ENCODE results near the gene C4A. TPM values are rescaled to one million over a fixed set of nuclear protein-coding genes. Genes with fewer than 3 reads are reported as not detected.

The C4A gene
- total RNA-seq, 1 experiment from 2014 or later: 2.2 TPM

DNA sequence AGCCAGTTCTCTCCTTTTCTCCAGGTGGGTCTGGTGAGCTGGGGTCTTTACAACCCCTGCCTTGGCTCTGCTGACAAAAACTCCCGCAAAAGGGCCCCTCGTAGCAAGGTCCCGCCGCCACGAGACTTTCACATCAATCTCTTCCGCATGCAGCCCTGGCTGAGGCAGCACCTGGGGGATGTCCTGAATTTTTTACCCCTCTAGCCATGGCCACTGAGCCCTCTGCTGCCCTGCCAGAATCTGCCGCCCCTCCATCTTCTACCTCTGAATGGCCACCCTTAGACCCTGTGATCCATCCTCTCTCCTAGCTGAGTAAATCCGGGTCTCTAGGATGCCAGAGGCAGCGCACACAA lies 36.7 kb upstream of the C4A start:
- DNase-seq (no peak), ATAC-seq (no peak)
- CTCF ChIA-PET: no interaction called here
- Histone ChIP-seq H2AFZ (ENCODE audit: low read length) (no peak overlapping the region), H3K9ac (ENCODE audit: low read length) (no peak overlapping the region), H3K27me3 (ENCODE audit: low read length) (no peaks in the 10 kb centered on the region), H3K4me3 (ENCODE audit: low read length) (peak overlapping the region; percentile 29; the same call in 1 of the 2 replicates), H4K20me1 (ENCODE audit: low read length) (no peaks in the 10 kb centered on the region), H3K4me2 (ENCODE audit: low read length) (peak overlapping the region; percentile 74), H3K9me3 (ENCODE audit: low read length) (no peaks in the 10 kb centered on the region), H3K27ac (ENCODE audit: low read length) (peak overlapping the region; percentile 81), H3K36me3 (ENCODE audit: low read depth, low read length) (no peaks in the 10 kb centered on the region), H3K4me1 (ENCODE audit: insufficient read depth, low read length) (peaks cover 26% of the 10 kb centered on the region), H3K9me2 (replicated peaks; ENCODE audit: low read length) (no peaks in the 10 kb centered on the region), H3F3A (ENCODE audit: low read length, unreplicated experiment) (no peaks in the 10 kb centered on the region), H3K79me2 (ENCODE audit: low read length) (no peaks in the 10 kb centered on the region)
- TF ChIP-seq, protein P1, sequence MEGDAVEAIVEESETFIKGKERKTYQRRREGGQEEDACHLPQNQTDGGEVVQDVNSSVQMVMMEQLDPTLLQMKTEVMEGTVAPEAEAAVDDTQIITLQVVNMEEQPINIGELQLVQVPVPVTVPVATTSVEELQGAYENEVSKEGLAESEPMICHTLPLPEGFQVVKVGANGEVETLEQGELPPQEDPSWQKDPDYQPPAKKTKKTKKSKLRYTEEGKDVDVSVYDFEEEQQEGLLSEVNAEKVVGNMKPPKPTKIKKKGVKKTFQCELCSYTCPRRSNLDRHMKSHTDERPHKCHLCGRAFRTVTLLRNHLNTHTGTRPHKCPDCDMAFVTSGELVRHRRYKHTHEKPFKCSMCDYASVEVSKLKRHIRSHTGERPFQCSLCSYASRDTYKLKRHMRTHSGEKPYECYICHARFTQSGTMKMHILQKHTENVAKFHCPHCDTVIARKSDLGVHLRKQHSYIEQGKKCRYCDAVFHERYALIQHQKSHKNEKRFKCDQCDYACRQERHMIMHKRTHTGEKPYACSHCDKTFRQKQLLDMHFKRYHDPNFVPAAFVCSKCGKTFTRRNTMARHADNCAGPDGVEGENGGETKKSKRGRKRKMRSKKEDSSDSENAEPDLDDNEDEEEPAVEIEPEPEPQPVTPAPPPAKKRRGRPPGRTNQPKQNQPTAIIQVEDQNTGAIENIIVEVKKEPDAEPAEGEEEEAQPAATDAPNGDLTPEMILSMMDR (conservative IDR thresholded peaks at IDR 0.05; ENCODE audit: low read depth, low read length): no peak
- TF ChIP-seq EZH2 (IDR thresholded peaks at IDR 0.05; ENCODE audit: low read length, unreplicated experiment) (no peak), EZH2phosphoT487 (IDR thresholded peaks at IDR 0.05; ENCODE audit: borderline replicate concordance, low read length) (no peak)
- intact Hi-C loops (cut with micrococcal nuclease): no loop called here
- no TSS peak for BruUV-seq (replicated peaks)
- POLR2A ChIA-PET (ENCODE audit: unreplicated experiment): no interaction called here

- Histone ChIP-seq H3K27me3 (ENCODE audit: low read length) (no peaks in the 10 kb centered on the region), H4K20me1 (ENCODE audit: low read length) (no peaks in the 10 kb centered on the region), H3K36me3 (ENCODE audit: low read depth, low read length) (no peaks in the 10 kb centered on the region), H3K79me2 (ENCODE audit: low read length) (no peaks in the 10 kb centered on the region), H3K4me2 (ENCODE audit: low read length) (peak within 1 kb of the TSS; percentile 74), H3K4me3 (ENCODE audit: low read length) (peak within 1 kb of the TSS; percentile 29; the same call in 1 of the 2 replicates), H3K9me2 (replicated peaks; ENCODE audit: low read length) (no peaks in the 10 kb centered on the region), H3F3A (ENCODE audit: low read length, unreplicated experiment) (no peaks in the 10 kb centered on the region), H3K27ac (ENCODE audit: low read length) (peak within 1 kb of the TSS; percentile 81), H3K4me1 (ENCODE audit: insufficient read depth, low read length) (peaks cover 23% of the 10 kb centered on the region), H3K9me3 (ENCODE audit: low read length) (no peaks in the 10 kb centered on the region), H2AFZ (ENCODE audit: low read length) (peak within 1 kb of the TSS; percentile 59; the same call in 1 of the 2 replicates), H3K9ac (ENCODE audit: low read length) (peak within 1 kb of the TSS; percentile 34; the same call in 1 of the 2 replicates)
- ATAC-seq (peak; percentile 83), DNase-seq (peak; percentile 79)
- TF ChIP-seq EZH2phosphoT487 (IDR thresholded peaks at IDR 0.05; ENCODE audit: borderline replicate concordance, low read length): no peak
- no peak for TF ChIP-seq EZH2 (IDR thresholded peaks at IDR 0.05; ENCODE audit: low read length, unreplicated experiment)
- TF ChIP-seq, protein P1 (conservative IDR thresholded peaks at IDR 0.05; ENCODE audit: low read depth, low read length): no peak
- POLR2A ChIA-PET (ENCODE audit: unreplicated experiment): no interaction called here
- CTCF ChIA-PET: no interaction called here
- intact Hi-C loops (cut with micrococcal nuclease): no loop called here
- BruUV-seq (replicated peaks): no TSS peak
These were observed 36.1 kb upstream of the C4A start, which contains the start of gene CFB for GRCh38 chr6:31945507-31946369. TSS of gene CFB (plus strand) at chr6:31946095. CDS start at chr6:31946222, 127 bp downstream.

GRCh38 chr6:31946370-31946885 lies 35.4 kb upstream of the C4A start:
- Histone ChIP-seq H4K20me1 (ENCODE audit: low read length) (no peaks in the 10 kb centered on the region), H3K9me2 (replicated peaks; ENCODE audit: low read length) (no peaks in the 10 kb centered on the region), H3K9ac (ENCODE audit: low read length) (no peak overlapping the region; the same call in 1 of the 2 replicates), H3K4me1 (ENCODE audit: insufficient read depth, low read length) (peaks cover 23% of the 10 kb centered on the region), H3K36me3 (ENCODE audit: low read depth, low read length) (peaks cover 5% of the 10 kb centered on the region), H3K4me3 (ENCODE audit: low read length) (no peak overlapping the region), H3F3A (ENCODE audit: low read length, unreplicated experiment) (no peaks in the 10 kb centered on the region), H3K79me2 (ENCODE audit: low read length) (no peaks in the 10 kb centered on the region), H3K4me2 (ENCODE audit: low read length) (no peak overlapping the region), H2AFZ (ENCODE audit: low read length) (no peak overlapping the region), H3K27me3 (ENCODE audit: low read length) (no peaks in the 10 kb centered on the region), H3K27ac (ENCODE audit: low read length) (peak overlapping the region; percentile 81), H3K9me3 (ENCODE audit: low read length) (no peaks in the 10 kb centered on the region)
- ChIA-PET CTCF (no interaction called here), POLR2A (ENCODE audit: unreplicated experiment) (no interaction called here)
- ATAC-seq (no peak), DNase-seq (no peak)
- TF ChIP-seq EZH2phosphoT487 (IDR thresholded peaks at IDR 0.05; ENCODE audit: borderline replicate concordance, low read length): no peak
- TF ChIP-seq, protein P1 (conservative IDR thresholded peaks at IDR 0.05; ENCODE audit: low read depth, low read length): no peak
- no peak for TF ChIP-seq EZH2 (IDR thresholded peaks at IDR 0.05; ENCODE audit: low read length, unreplicated experiment)
- intact Hi-C loops (cut with micrococcal nuclease): no loop called here
- no TSS peak for BruUV-seq (replicated peaks)
